ENCODE data around the gene GAST. TPM values are rescaled to one million over a fixed set of nuclear protein-coding genes. Genes with fewer than 3 reads are reported as not detected.

The GAST gene
- total and polyA plus RNA-seq, 2 donors from 2014 or later: not detected

- H3K27me3 ChIP-seq (ENCODE audit: control insufficient read depth, insufficient read depth, low read length): no peaks in the 10 kb centered on the region
- no peaks in the 10 kb centered on the region for H3K9me3 ChIP-seq (ENCODE audit: control insufficient read depth in 2 of 3, insufficient read depth in 1 of 3, low read length in 3 of 3)
- H3K9ac ChIP-seq (ENCODE audit: low read length in 3 of 3): no peak overlapping the region
- H3K4me1 ChIP-seq (ENCODE audit: control insufficient read depth in 2 of 3, insufficient read depth in 2 of 3, low read depth in 1 of 3, low read length in 3 of 3): peaks cover 4 to 15% (median 14%) of the 10 kb centered on the region in 3 donors
- intact Hi-C loops (cut with DNase I): no loop called here
- FAIRE-seq (no peak), DNase-seq (no peak)
- peaks cover 15 to 20% (median 18%) of the 10 kb centered on the region in 3 donors for H3K36me3 ChIP-seq (ENCODE audit: control insufficient read depth in 2 of 3, insufficient read depth in 3 of 3, low read length in 3 of 3)
- no peak overlapping the region for H3K4me3 ChIP-seq (ENCODE audit: low read length in 3 of 3)
- no peak overlapping the region for H3K27ac ChIP-seq (ENCODE audit: low read depth in 2 of 2, low read length in 2 of 2)
- TF ChIP-seq CTCF (IDR thresholded peaks at IDR 0.05; ENCODE audit: borderline replicate concordance, extremely low read depth, insufficient read depth): no peak
Observed at GRCh38 chr17:41686281-41686680, 25.9 kb upstream of the GAST start.

GRCh38 chr17:41687828-41688640 lies 24.1 kb upstream of the GAST start:
- Histone ChIP-seq H3K27me3 (ENCODE audit: control insufficient read depth, insufficient read depth, low read length) (no peaks in the 10 kb centered on the region), H3K4me3 (ENCODE audit: low read length in 3 of 3) (peak overlapping the region; percentile 83 to 97 (median 90)), H3K4me1 (ENCODE audit: control insufficient read depth in 2 of 3, insufficient read depth in 2 of 3, low read depth in 1 of 3, low read length in 3 of 3) (peaks cover 4 to 15% (median 14%) of the 10 kb centered on the region in 3 donors), H3K9me3 (ENCODE audit: control insufficient read depth in 2 of 3, insufficient read depth in 1 of 3, low read length in 3 of 3) (no peaks in the 10 kb centered on the region), H3K9ac (ENCODE audit: low read length in 3 of 3) (peak overlapping the region; percentile 74 to 100 (median 92)), H3K27ac (ENCODE audit: low read depth in 2 of 2, low read length in 2 of 2) (peak overlapping the region; percentile 96 to 98), H3K36me3 (ENCODE audit: control insufficient read depth in 2 of 3, insufficient read depth in 3 of 3, low read length in 3 of 3) (peaks cover 24 to 37% (median 33%) of the 10 kb centered on the region in 3 donors)
- intact Hi-C loops (cut with DNase I): no loop called here
- FAIRE-seq: no peak
- DNase-seq: peak; percentile 38 to 84 (median 79)
- TF ChIP-seq CTCF (IDR thresholded peaks at IDR 0.05; ENCODE audit: borderline replicate concordance, extremely low read depth, insufficient read depth): peak; percentile 41

GRCh38 chr17:41688641-41689496 lies 23.3 kb upstream of the GAST start, which contains the start of gene EIF1:
Gene EIF1 (plus strand): TSS chr17:41688885. CDS start chr17:41689039, 154 bp downstream.
- FAIRE-seq: peak; percentile 85
- H3K4me1 ChIP-seq (ENCODE audit: control insufficient read depth in 2 of 3, insufficient read depth in 2 of 3, low read depth in 1 of 3, low read length in 3 of 3): peaks cover 4 to 15% (median 14%) of the 10 kb centered on the region in 3 donors

More at GRCh38 chr17:41688641-41689496, 23.3 kb upstream of the GAST start, which contains the start of gene EIF1:
- Histone ChIP-seq H3K9ac (ENCODE audit: low read length in 3 of 3) (peak within 1 kb of the TSS; percentile 92 to 100 (median 94)), H3K4me3 (ENCODE audit: low read length in 3 of 3) (peak within 1 kb of the TSS; percentile 83 to 97 (median 90)), H3K9me3 (ENCODE audit: control insufficient read depth in 2 of 3, insufficient read depth in 1 of 3, low read length in 3 of 3) (no peaks in the 10 kb centered on the region), H3K27ac (ENCODE audit: low read depth in 2 of 2, low read length in 2 of 2) (peak within 1 kb of the TSS; percentile 100), H3K36me3 (ENCODE audit: control insufficient read depth in 2 of 3, insufficient read depth in 3 of 3, low read length in 3 of 3) (peaks cover 25 to 43% (median 37%) of the 10 kb centered on the region in 3 donors), H3K27me3 (ENCODE audit: control insufficient read depth, insufficient read depth, low read length) (no peaks in the 10 kb centered on the region)
- TF ChIP-seq CTCF (IDR thresholded peaks at IDR 0.05; ENCODE audit: borderline replicate concordance, extremely low read depth, insufficient read depth): no peak
- DNase-seq: peak; percentile 100
- intact Hi-C loops (cut with DNase I): no loop called here
